Astrocyte of the cerebellum (primary cell): ENCODE data around the gene ABAT.
A peak's percentile ranks its signal among the peaks of the same experiment; 100 is the strongest.
"Not testable (repeated sequence)": the region's sequence is repeated elsewhere in the genome, so short reads cannot be mapped to it uniquely, and the experiment has no call there.

Source experiments
- DNase-seq: peaks from one replicate; pipeline ENCODE4 v3.0.0-alpha.2; 2011; ENCODE audit warnings: low read depth
- H3K4me3 ChIP-seq: 2 replicates; pipeline ENCODE4 v1.5.1; 2011; ENCODE audit warnings: mild to moderate bottlenecking, low read depth, low read length, moderate library complexity
- in situ Hi-C: cut with HindIII; loops from 2 replicates; pipeline ENCODE4 v1.10.0; 2017; ENCODE audit warnings: low sequenced_read_pairs
- TF ChIP-seq, protein P1 (sequence below): IDR thresholded peaks from 2 replicates; pipeline ENCODE4 v1.5.1; 2012; ENCODE audit warnings: low read length, low read depth, moderate library complexity, mild to moderate bottlenecking; ENCODE audit errors: missing control alignments

The ABAT gene

DNA sequence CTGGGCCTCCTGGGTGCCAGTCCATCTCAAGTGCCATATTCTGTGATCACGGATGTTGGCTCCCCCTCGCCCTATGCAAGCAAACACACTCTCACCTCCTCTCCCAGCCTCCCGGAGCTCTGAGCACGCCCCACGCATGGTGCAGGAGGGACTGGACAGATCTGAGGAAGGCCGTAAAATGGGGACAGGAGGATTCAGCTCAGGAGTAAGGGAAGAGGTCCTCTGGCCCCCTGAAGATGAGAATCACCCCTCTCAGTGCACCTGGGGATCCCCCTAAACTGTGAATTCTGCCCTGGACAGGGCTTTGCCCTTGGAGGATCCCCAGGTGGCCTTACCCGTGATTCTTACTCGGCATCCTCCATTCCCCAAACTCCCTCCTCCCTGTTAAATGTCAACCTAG is 107.4 kb downstream of the ABAT start:
- TF ChIP-seq, protein P1, sequence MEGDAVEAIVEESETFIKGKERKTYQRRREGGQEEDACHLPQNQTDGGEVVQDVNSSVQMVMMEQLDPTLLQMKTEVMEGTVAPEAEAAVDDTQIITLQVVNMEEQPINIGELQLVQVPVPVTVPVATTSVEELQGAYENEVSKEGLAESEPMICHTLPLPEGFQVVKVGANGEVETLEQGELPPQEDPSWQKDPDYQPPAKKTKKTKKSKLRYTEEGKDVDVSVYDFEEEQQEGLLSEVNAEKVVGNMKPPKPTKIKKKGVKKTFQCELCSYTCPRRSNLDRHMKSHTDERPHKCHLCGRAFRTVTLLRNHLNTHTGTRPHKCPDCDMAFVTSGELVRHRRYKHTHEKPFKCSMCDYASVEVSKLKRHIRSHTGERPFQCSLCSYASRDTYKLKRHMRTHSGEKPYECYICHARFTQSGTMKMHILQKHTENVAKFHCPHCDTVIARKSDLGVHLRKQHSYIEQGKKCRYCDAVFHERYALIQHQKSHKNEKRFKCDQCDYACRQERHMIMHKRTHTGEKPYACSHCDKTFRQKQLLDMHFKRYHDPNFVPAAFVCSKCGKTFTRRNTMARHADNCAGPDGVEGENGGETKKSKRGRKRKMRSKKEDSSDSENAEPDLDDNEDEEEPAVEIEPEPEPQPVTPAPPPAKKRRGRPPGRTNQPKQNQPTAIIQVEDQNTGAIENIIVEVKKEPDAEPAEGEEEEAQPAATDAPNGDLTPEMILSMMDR: no peak
- in situ Hi-C loops: no loop called here
- H3K4me3 ChIP-seq: no peak overlapping the region
- no peak for DNase-seq

DNA sequence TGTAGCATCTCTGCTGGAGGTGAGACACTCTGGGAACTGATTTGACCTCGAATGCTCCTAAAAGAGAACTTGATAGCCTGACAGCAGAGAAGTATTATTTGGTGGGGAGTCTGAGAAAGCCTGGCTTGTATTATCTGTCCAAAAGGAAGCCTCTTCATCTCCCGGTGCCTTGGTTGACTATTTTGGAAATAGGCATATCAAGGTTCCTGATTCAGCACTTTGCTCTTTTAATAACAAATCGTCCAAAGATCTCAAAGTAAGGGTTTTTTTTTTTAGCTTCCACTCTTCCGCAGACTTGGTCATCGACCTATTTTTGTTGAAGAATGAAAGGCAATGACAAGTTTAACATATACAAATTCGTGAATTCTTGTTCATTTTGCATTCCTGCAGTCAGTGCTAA is 108.3 kb downstream of the ABAT start:
- no peak for DNase-seq
- H3K4me3 ChIP-seq: no peak overlapping the region
- TF ChIP-seq, protein P1: no peak
- in situ Hi-C loops: no loop called here

DNA sequence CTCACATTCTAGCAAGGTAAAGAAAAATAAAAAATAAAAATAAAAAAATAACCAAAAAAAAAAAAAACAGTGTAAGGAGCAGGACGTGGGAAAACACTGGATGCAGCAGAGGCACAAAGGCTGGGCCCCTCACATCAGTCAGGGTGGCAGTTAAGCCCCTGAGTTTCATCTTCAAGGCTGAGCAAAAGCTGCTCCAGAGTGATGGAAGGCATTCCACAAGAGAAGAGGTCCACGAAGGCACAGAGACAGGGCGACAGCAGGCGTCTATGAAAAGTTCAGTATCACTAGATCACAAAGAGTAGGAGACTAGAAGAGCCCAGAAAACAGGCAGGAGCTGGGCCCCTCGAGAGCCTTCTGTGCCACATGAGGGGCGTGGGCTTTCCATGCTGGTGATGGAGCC is 111.0 kb downstream of the ABAT start:
- TF ChIP-seq, protein P1: no peak
- no peak for DNase-seq
- in situ Hi-C loops: no loop called here
- H3K4me3 ChIP-seq: no peak overlapping the region

DNA sequence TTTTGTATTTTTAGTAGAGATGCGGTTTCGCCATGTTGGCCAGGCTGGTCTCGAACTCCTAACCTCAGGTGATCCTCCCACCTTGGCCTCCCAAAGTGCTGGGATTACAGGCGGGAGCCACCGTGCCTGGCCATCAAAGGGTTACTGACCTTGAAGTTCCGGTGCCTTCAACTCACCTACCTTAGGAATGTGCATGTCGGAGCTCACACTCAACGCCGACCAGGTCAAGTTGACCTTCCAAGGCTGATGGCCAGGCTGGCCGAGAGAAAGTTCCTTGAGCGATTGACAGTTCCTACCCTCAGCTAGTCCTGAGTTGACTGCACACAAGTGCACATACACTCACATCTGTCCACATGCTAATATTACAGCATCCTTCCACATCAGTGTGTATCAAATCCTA is 111.9 kb downstream of the ABAT start:
- DNase-seq, in situ Hi-C loops, H3K4me3 ChIP-seq: not testable (repeated sequence)

DNA sequence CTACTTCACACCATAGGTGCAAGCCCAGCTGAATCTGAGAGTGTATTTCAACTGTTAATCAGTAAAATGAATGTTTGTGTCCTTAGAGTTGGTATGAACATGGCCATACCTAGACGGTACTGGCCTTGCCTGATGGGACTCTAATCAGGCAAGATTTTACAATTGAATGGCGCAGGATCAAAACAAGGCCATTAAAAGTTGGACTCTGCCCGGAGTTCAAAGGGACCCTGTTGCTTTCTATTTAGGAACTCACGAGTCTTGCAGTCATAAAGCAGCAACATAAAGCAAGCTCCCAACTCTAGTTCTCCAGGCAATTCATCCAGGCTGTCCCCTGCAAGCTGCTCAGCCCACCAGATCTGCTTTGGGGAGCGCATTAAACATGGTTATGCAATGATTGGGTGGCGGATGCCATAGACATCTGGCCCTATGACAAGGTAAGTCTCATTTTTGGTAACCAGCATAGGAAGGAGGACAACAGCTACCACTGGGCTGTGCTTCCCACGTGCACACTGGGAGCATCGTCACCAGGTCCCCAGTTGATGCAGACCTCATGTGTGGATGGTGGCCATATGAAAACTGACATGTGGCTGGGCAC is 114.3 kb downstream of the ABAT start:
- TF ChIP-seq, protein P1: no peak
- DNase-seq: no peak

DNA sequence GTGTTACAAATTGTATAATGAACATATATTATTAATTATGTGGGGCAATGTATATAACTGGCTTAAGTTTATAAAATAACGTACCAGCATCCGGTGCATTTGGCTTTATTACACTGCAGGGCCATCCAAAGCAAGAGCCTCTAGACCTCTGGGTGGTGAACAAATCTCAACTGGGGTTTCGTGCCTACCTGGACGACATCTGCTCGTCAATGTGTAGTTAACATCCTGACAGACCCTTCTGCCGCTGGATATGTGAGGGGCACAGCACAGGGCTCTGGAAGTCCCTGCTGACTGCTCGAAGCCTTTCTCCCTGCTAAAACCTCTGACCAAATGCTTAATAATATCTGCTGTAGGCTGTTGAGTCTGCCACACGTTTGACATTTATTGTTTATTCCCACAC is 120.7 kb downstream of the ABAT start:
- DNase-seq: peak; percentile 26
- TF ChIP-seq, protein P1: peak; percentile 54
- H3K4me3 ChIP-seq: no peak overlapping the region
- in situ Hi-C loops: no loop called here

More for the DNA sequence above, 114.3 kb downstream of the ABAT start:
- no peak overlapping the region for H3K4me3 ChIP-seq
- in situ Hi-C loops: no loop called here

DNA sequence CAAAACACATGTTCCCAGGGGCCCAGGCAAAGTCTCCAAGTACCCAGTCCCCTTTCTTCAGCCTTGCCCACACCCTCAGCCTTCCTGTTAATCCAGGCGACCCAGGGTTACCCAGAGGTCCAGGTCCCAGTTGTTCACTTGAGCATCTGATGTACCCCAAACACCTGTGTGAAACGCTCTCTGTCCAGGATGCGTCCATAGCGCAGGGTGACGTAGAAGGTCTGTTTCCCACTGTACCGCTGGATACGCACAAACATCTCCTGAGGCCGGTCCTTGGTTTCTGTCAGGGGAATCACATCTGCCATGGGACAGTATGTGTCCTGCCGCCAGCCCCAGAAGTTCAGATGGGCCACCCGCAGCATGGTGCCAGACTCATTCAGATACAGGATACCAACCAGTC is 121.4 kb downstream of the ABAT start:
- no peak for DNase-seq
- TF ChIP-seq, protein P1: no peak
- in situ Hi-C loops: no loop called here
- H3K4me3 ChIP-seq: no peak overlapping the region
